Measurements from ENCODE around the gene STON2.
"Not testable (repeated sequence)": the region's sequence is repeated elsewhere in the genome, so short reads cannot be mapped to it uniquely, and the experiment has no call there.

STON2 gene

DNA sequence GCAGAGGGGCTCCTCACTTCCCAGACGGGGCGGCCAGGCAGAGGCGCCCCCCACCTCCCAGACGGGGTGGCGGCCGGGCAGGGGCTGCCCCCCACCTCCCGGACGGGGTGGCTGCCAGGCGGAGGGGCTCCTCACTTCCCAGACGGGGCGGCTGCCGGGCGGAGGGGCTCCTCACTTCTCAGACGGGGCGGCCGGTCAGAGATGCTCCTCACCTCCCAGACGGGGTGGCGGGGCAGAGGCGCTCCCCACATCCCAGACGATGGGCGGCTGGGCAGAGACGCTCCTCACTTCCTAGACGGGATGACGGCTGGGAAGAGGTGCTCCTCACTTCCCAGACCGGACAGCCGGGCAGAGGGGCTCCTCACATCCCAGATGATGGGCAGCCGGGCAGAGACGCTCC lies 155.7 kb downstream of the STON2 start:
- H2BK5ac ChIP-seq (ENCODE audit: low read length); H3K27ac ChIP-seq (ENCODE audit: low read depth, low read length); H3K4me2 ChIP-seq (ENCODE audit: low read length); H3K9ac ChIP-seq (ENCODE audit: low read length); H4K5ac ChIP-seq (ENCODE audit: low read length); H3K4me1 ChIP-seq (ENCODE audit: control insufficient read depth, low read depth, low read length); H2AK5ac ChIP-seq (ENCODE audit: low read length); H2BK120ac ChIP-seq (ENCODE audit: low read depth, low read length); H3K23ac ChIP-seq (ENCODE audit: low read length); H3K27me3 ChIP-seq (ENCODE audit: insufficient read depth, low read length, poor library complexity); H3K4ac ChIP-seq (ENCODE audit: low read depth, low read length); H3K79me2 ChIP-seq (ENCODE audit: control insufficient read depth, insufficient read depth, low read length); H3K18ac ChIP-seq (ENCODE audit: low read length); H2BK15ac ChIP-seq (replicated peaks; ENCODE audit: low read depth); DNase-seq; H3K4me3 ChIP-seq (ENCODE audit: low read length); H4K8ac ChIP-seq (ENCODE audit: low read depth, low read length); H3K56ac ChIP-seq (ENCODE audit: low read length); H3K79me1 ChIP-seq (ENCODE audit: low read length); H3K36me3 ChIP-seq (ENCODE audit: control insufficient read depth, insufficient read depth, low read length): not testable (repeated sequence)
- WGBS (ENCODE audit: extremely low coverage, insufficient coverage, low lambda C conversion rate) = no CpG with 5 or more reads among the region's 28 CpGs

DNA sequence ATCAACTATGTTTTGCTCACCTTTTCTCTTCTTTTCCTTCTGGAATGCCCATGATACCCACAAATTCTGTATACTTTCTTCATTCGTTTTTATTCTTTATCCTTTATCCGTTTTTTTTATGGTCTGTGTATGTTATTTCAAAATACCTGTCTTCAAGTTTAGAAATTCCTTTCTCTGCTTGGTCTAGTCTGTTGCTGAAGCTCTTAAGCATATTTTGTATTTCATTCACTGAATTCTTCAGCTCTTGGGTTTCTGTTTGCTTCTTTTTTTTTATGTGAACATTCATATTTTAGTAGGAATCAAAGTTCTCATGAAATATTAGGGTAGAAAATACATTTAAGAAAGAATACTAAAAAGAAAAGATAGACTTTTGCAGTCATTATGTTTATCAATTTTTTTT lies 156.6 kb downstream of the STON2 start:
- WGBS (ENCODE audit: extremely low coverage, insufficient coverage, low lambda C conversion rate) = no CpG with 5 or more reads among the region's 2 CpGs
- no peak overlapping the region for H3K4me2 ChIP-seq (ENCODE audit: low read length)
- no peak overlapping the region for H2BK5ac ChIP-seq (ENCODE audit: low read length)
- no peak overlapping the region for H3K4ac ChIP-seq (ENCODE audit: low read depth, low read length)
- no peak overlapping the region for H2BK120ac ChIP-seq (ENCODE audit: low read depth, low read length)
- no peak overlapping the region for H4K8ac ChIP-seq (ENCODE audit: low read depth, low read length)
- no peak overlapping the region for H3K23ac ChIP-seq (ENCODE audit: low read length)
- H2BK15ac ChIP-seq (replicated peaks; ENCODE audit: low read depth) = no peak overlapping the region
- H3K9ac ChIP-seq (ENCODE audit: low read length) = no peak overlapping the region
- no peak overlapping the region for H2AK5ac ChIP-seq (ENCODE audit: low read length)
- no peak overlapping the region for H4K5ac ChIP-seq (ENCODE audit: low read length)
- DNase-seq = no peak
- no peaks in the 10 kb centered on the region for H3K27me3 ChIP-seq (ENCODE audit: insufficient read depth, low read length, poor library complexity)
- H3K27ac ChIP-seq (ENCODE audit: low read depth, low read length) = no peak overlapping the region
- H3K36me3 ChIP-seq (ENCODE audit: control insufficient read depth, insufficient read depth, low read length) = no peaks in the 10 kb centered on the region
- no peaks in the 10 kb centered on the region for H3K79me1 ChIP-seq (ENCODE audit: low read length)
- no peak overlapping the region for H3K56ac ChIP-seq (ENCODE audit: low read length)
- H3K4me3 ChIP-seq (ENCODE audit: low read length) = no peak overlapping the region
- H3K79me2 ChIP-seq (ENCODE audit: control insufficient read depth, insufficient read depth, low read length) = no peaks in the 10 kb centered on the region
- H3K18ac ChIP-seq (ENCODE audit: low read length) = no peak overlapping the region
- no peaks in the 10 kb centered on the region for H3K4me1 ChIP-seq (ENCODE audit: control insufficient read depth, low read depth, low read length)

DNA sequence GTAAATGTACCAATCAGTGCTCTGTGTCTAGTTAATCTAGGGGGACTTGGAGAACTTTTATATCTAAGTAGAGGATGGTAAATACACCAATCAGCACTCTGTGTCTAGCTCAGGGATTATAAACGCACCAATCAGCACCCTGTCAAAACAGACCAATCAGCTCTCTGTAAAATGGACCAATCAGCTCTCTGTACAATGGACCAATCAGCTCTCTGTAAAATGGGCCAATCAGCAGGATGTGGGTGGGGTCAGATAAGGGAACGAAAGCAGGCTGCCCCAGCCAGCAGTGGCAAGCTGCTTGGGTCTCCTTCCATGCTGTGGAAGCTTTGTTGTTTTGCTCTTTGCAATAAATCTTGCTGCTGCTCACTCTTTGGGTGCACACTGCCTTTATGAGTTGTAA lies 163.3 kb downstream of the STON2 start:
- not testable (repeated sequence) for DNase-seq; H2BK5ac ChIP-seq (ENCODE audit: low read length); H2BK120ac ChIP-seq (ENCODE audit: low read depth, low read length); H3K9ac ChIP-seq (ENCODE audit: low read length); H3K4me2 ChIP-seq (ENCODE audit: low read length); H3K79me1 ChIP-seq (ENCODE audit: low read length); H3K23ac ChIP-seq (ENCODE audit: low read length); H3K4ac ChIP-seq (ENCODE audit: low read depth, low read length); H2BK15ac ChIP-seq (replicated peaks; ENCODE audit: low read depth); H3K27me3 ChIP-seq (ENCODE audit: insufficient read depth, low read length, poor library complexity); H2AK5ac ChIP-seq (ENCODE audit: low read length); H3K4me3 ChIP-seq (ENCODE audit: low read length); H3K27ac ChIP-seq (ENCODE audit: low read depth, low read length); H4K8ac ChIP-seq (ENCODE audit: low read depth, low read length); H3K56ac ChIP-seq (ENCODE audit: low read length); H3K36me3 ChIP-seq (ENCODE audit: control insufficient read depth, insufficient read depth, low read length); H4K5ac ChIP-seq (ENCODE audit: low read length); H3K18ac ChIP-seq (ENCODE audit: low read length); H3K4me1 ChIP-seq (ENCODE audit: control insufficient read depth, low read depth, low read length); H3K79me2 ChIP-seq (ENCODE audit: control insufficient read depth, insufficient read depth, low read length)
- no CpG with 5 or more reads among the region's 2 CpGs for WGBS (ENCODE audit: extremely low coverage, insufficient coverage, low lambda C conversion rate)

DNA sequence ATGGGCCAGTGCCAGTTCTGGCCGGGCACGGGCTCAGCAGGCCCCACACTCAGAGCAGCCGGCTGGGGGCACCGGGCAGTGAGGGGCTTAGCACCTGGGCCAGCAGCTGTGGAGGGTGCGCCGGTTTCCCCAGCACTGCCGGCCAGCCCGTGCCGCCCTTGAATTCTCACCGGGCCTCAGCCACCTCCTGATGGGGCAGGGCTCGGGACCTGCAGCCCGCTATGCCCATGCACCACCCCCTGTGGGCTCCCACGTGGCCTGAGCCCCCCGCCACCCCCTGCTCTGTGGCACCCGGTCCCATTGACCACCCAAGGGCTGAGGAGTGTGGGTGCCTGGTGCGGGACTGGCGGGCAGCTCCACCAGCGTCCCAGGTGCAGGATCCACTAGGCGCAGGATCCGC lies 164.0 kb downstream of the STON2 start:
- no peak overlapping the region for H3K27ac ChIP-seq (ENCODE audit: low read depth, low read length)
- no peaks in the 10 kb centered on the region for H3K36me3 ChIP-seq (ENCODE audit: control insufficient read depth, insufficient read depth, low read length)
- H2BK5ac ChIP-seq (ENCODE audit: low read length) = no peak overlapping the region
- H2BK15ac ChIP-seq (replicated peaks; ENCODE audit: low read depth) = no peak overlapping the region
- no peaks in the 10 kb centered on the region for H3K79me2 ChIP-seq (ENCODE audit: control insufficient read depth, insufficient read depth, low read length)
- WGBS (ENCODE audit: extremely low coverage, insufficient coverage, low lambda C conversion rate) = no CpG with 5 or more reads among the region's 20 CpGs
- H4K5ac ChIP-seq (ENCODE audit: low read length) = no peak overlapping the region
- H3K27me3 ChIP-seq (ENCODE audit: insufficient read depth, low read length, poor library complexity) = no peaks in the 10 kb centered on the region
- H3K4me1 ChIP-seq (ENCODE audit: control insufficient read depth, low read depth, low read length) = no peaks in the 10 kb centered on the region
- H2AK5ac ChIP-seq (ENCODE audit: low read length) = no peak overlapping the region
- no peak overlapping the region for H3K4ac ChIP-seq (ENCODE audit: low read depth, low read length)
- H3K18ac ChIP-seq (ENCODE audit: low read length) = no peak overlapping the region
- no peak overlapping the region for H3K23ac ChIP-seq (ENCODE audit: low read length)
- no peak overlapping the region for H2BK120ac ChIP-seq (ENCODE audit: low read depth, low read length)
- DNase-seq = no peak
- H3K9ac ChIP-seq (ENCODE audit: low read length) = no peak overlapping the region
- no peak overlapping the region for H3K56ac ChIP-seq (ENCODE audit: low read length)
- H3K4me2 ChIP-seq (ENCODE audit: low read length) = no peak overlapping the region
- no peaks in the 10 kb centered on the region for H3K79me1 ChIP-seq (ENCODE audit: low read length)
- H4K8ac ChIP-seq (ENCODE audit: low read depth, low read length) = no peak overlapping the region
- no peak overlapping the region for H3K4me3 ChIP-seq (ENCODE audit: low read length)

DNA sequence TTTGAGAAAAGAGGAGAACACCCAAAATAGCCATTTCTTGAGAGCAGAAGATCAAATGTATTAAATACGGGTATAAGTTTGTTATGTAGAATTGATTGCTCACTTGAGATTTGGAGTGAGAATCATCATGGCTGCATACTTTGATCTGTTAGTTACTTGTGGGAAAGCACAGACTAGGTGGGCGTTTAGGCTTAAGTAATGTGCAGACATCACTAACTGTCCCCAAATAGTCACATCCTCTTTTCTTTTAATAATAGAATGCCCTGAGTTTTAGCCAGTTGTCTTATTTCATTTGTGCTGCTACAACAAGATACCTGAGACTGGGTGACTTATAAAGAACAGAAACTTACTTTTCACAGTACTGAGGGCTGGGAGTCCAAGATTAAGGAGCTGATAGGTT lies 165.0 kb downstream of the STON2 start:
- no peak overlapping the region for H2BK5ac ChIP-seq (ENCODE audit: low read length)
- WGBS (ENCODE audit: extremely low coverage, insufficient coverage, low lambda C conversion rate) = no CpG with 5 or more reads among the region's 2 CpGs
- no peaks in the 10 kb centered on the region for H3K27me3 ChIP-seq (ENCODE audit: insufficient read depth, low read length, poor library complexity)
- H4K8ac ChIP-seq (ENCODE audit: low read depth, low read length) = no peak overlapping the region
- H3K4me2 ChIP-seq (ENCODE audit: low read length) = no peak overlapping the region
- H2BK120ac ChIP-seq (ENCODE audit: low read depth, low read length) = no peak overlapping the region
- no peak overlapping the region for H3K4ac ChIP-seq (ENCODE audit: low read depth, low read length)
- H3K27ac ChIP-seq (ENCODE audit: low read depth, low read length) = no peak overlapping the region
- DNase-seq = no peak
- no peak overlapping the region for H3K18ac ChIP-seq (ENCODE audit: low read length)
- no peak overlapping the region for H2AK5ac ChIP-seq (ENCODE audit: low read length)
- no peak overlapping the region for H3K4me3 ChIP-seq (ENCODE audit: low read length)
- no peaks in the 10 kb centered on the region for H3K36me3 ChIP-seq (ENCODE audit: control insufficient read depth, insufficient read depth, low read length)
- H2BK15ac ChIP-seq (replicated peaks; ENCODE audit: low read depth) = no peak overlapping the region
- H3K56ac ChIP-seq (ENCODE audit: low read length) = no peak overlapping the region
- no peaks in the 10 kb centered on the region for H3K79me2 ChIP-seq (ENCODE audit: control insufficient read depth, insufficient read depth, low read length)
- no peak overlapping the region for H3K23ac ChIP-seq (ENCODE audit: low read length)
- no peak overlapping the region for H3K9ac ChIP-seq (ENCODE audit: low read length)
- no peaks in the 10 kb centered on the region for H3K4me1 ChIP-seq (ENCODE audit: control insufficient read depth, low read depth, low read length)
- no peak overlapping the region for H4K5ac ChIP-seq (ENCODE audit: low read length)
- no peaks in the 10 kb centered on the region for H3K79me1 ChIP-seq (ENCODE audit: low read length)

DNA sequence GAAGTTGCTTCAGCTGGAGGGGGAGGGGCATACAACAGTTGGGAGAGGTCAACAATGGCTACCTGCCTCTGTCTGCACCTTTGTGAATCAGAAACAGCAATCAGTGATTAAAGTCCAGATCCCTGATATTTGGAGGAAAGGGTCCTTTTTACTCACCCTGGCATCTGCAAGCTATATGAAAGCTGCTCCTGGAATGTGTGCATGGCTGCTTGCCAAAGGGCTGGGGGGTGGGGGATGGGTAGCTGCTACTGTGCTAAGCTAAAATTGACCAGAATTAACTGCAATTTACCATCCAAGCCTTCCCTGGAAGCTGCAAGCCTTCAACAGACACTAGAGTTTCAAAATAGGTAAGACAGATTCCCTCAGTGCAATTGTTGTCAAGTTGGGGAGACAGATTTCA lies 165.8 kb downstream of the STON2 start:
- Histone ChIP-seq H3K27me3 (ENCODE audit: insufficient read depth, low read length, poor library complexity) (no peaks in the 10 kb centered on the region), H3K4ac (ENCODE audit: low read depth, low read length) (no peak overlapping the region), H3K4me2 (ENCODE audit: low read length) (no peak overlapping the region), H3K4me1 (ENCODE audit: control insufficient read depth, low read depth, low read length) (no peaks in the 10 kb centered on the region), H3K79me1 (ENCODE audit: low read length) (no peaks in the 10 kb centered on the region), H2BK120ac (ENCODE audit: low read depth, low read length) (no peak overlapping the region), H4K5ac (ENCODE audit: low read length) (no peak overlapping the region), H2AK5ac (ENCODE audit: low read length) (no peak overlapping the region), H3K36me3 (ENCODE audit: control insufficient read depth, insufficient read depth, low read length) (no peaks in the 10 kb centered on the region), H3K9ac (ENCODE audit: low read length) (no peak overlapping the region), H2BK5ac (ENCODE audit: low read length) (no peak overlapping the region), H3K56ac (ENCODE audit: low read length) (no peak overlapping the region), H3K23ac (ENCODE audit: low read length) (no peak overlapping the region), H2BK15ac (replicated peaks; ENCODE audit: low read depth) (no peak overlapping the region), H3K18ac (ENCODE audit: low read length) (no peak overlapping the region), H3K4me3 (ENCODE audit: low read length) (no peak overlapping the region), H4K8ac (ENCODE audit: low read depth, low read length) (no peak overlapping the region), H3K27ac (ENCODE audit: low read depth, low read length) (no peak overlapping the region), H3K79me2 (ENCODE audit: control insufficient read depth, insufficient read depth, low read length) (no peaks in the 10 kb centered on the region)
- DNase-seq = no peak

Data from mesendoderm (in vitro differentiated cells).